Bronchus fibroblast of lung (primary cell): ENCODE measurements around the gene ISG20. TPM values are rescaled to one million over a fixed set of nuclear protein-coding genes. Genes with fewer than 3 reads are reported as not detected.

Experiments used
- total RNA-seq: library from RNA; depleted of rRNA; stranded (reverse); fragments of >200 nt; gene quantifications from 2 replicates; pipeline ENCODE4 v1.2.3, GENCODE V29; 2015

ISG20 gene
- total RNA-seq = 3.0 and 5.1 TPM in 2 replicates

GRCh38 chr15:88638626-88639372 is at the start of gene ISG20:
TSS of gene ISG20 (plus strand) at chr15:88639016. CDS start at chr15:88639367, 351 bp downstream.

GRCh38 chr15:88620995-88621772 is 17.6 kb upstream of the ISG20 start, which contains the start of gene AEN:
TSS of gene AEN (plus strand) at chr15:88621340. CDS start at chr15:88626210, 4,870 bp downstream.

Other genes starting within 250 kb of the ISG20 start
- 15.1 and 23.0 TPM in 2 replicates for gene MRPL46, start 171.6 kb upstream of the ISG20 start, total RNA-seq
- 29.4 and 34.5 TPM in 2 replicates for gene MRPS11, start 171.3 kb upstream of the ISG20 start, total RNA-seq
- gene DET1, start 92.3 kb upstream of the ISG20 start, total RNA-seq = 6.6 and 7.1 TPM in 2 replicates
- 32.4 and 35.1 TPM in 2 replicates for gene AEN, start 17.7 kb upstream of the ISG20 start, total RNA-seq
- under 0.01 and 0.17 TPM in 2 replicates for gene ACAN, start 164.4 kb downstream of the ISG20 start, total RNA-seq